Colon (tissue), 2 donors: Measurements from ENCODE around the gene AMBRA1.

ENCODE experiments used
- FAIRE-seq: peaks from 2 replicates; lab custom pipeline; 2012; peaks lifted over from hg19 to GRCh38; lab: Jason Lieb, UNC
- donor health status: control.
- donor health status: control.

The AMBRA1 gene

GRCh38 chr11:46505741-46506482 lies 87.9 kb downstream of the AMBRA1 start:
- no peak for FAIRE-seq

DNA sequence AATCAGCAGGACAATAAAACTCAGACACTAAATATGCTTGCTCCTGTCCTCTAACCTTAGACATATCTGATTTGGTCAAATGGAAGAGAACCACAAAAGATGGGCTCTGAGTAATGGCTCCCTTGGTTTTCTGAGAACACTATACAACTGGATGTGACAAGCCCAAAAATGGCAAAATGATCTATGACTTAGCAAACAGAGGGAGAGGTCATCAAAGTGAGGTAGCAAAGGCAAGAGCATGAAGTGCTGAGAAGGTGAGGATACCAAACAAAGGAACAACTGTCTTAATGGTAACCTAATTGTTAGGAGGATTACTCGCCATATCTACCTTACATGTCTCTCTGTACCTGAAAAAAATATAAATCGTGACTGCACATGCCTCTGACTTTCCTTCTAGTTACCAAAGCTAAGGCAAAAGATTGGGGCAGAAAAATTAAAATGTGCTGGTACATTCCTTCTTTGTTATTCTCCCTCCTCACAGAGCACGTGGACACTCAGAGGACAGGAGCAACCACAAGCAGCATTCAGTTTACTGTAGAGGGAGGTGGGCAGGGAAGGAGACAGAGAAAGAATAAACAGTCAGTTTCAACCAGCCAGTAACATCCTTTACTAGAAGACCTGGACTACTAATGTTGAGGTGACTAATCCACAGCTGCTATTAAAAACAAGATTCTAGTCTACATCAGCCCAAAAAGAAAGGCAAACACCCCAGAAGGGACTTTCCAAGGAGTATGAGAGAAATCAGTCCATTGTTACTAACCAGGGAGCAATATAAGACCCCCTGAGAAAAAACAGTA lies 88.8 kb downstream of the AMBRA1 start:
- FAIRE-seq = no peak

DNA sequence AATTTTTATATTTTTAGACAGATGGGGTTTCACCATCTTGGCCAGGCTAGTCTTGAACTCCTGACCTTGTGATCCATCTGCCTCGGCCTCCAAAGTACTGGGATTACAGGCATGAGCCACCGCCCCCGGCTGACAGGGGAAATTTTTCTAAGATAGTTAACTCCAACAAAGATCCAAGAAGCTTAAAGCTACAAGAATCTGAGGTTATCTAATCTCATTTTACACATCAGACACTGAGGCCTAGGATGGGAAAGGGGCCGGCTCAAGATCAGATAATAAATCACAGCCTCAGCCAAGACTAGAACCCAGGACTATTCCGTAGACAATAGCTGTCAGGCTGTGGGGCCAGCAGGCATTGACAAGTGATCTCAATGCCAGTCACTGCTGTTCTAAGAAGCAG lies 94.0 kb downstream of the AMBRA1 start:
- FAIRE-seq = no peak

- FAIRE-seq = no peak
Observed at GRCh38 chr11:46498968-46499367, 94.9 kb downstream of the AMBRA1 start.

DNA sequence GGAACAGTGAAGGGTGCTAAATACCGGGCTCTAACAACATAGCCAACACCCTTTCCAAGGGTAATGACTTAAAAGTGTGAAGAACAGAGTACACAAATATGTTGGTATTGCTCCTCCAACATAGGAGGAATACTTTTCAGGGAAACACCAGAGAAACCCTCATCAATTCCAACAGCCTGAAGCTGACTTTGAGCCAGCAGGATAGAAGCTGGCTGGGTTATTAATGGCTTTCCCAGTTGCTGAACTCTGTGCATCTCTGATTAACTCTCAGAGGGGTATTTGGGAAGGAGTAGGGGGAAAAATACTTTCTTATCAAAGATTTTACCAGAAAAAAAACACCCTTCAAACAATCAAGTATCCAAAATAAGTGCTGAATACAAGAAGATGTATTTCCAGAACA lies 95.6 kb downstream of the AMBRA1 start:
- no peak for FAIRE-seq

DNA sequence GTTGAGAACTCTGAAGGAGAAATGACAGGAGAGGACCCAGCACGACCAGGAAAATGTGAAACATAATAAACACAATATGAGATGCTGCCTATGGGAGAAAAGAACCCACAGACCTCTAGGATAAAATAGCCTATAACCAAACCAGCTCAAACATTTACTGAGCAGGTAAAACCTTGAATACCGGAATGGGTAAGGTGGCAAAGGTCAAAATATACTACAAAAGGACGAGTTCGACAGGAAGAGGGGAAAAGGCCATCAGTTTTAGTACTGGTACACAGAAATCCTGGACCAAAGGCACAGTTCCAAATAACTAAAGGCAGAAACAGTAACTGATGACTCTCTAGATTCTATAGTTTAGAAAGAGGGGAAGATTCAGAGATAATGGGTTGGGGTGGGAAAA lies 96.3 kb downstream of the AMBRA1 start:
- FAIRE-seq = no peak

GRCh38 chr11:46493791-46494190 lies 100.0 kb downstream of the AMBRA1 start:
- no peak for FAIRE-seq

GRCh38 chr11:46492532-46492931 lies 101.3 kb downstream of the AMBRA1 start:
- no peak for FAIRE-seq

- no peak for FAIRE-seq
Observed at GRCh38 chr11:46491661-46492330, 102.0 kb downstream of the AMBRA1 start.

GRCh38 chr11:46490666-46491065 lies 103.2 kb downstream of the AMBRA1 start:
- FAIRE-seq = no peak

GRCh38 chr11:46489656-46490560 lies 103.9 kb downstream of the AMBRA1 start:
- FAIRE-seq = no peak

DNA sequence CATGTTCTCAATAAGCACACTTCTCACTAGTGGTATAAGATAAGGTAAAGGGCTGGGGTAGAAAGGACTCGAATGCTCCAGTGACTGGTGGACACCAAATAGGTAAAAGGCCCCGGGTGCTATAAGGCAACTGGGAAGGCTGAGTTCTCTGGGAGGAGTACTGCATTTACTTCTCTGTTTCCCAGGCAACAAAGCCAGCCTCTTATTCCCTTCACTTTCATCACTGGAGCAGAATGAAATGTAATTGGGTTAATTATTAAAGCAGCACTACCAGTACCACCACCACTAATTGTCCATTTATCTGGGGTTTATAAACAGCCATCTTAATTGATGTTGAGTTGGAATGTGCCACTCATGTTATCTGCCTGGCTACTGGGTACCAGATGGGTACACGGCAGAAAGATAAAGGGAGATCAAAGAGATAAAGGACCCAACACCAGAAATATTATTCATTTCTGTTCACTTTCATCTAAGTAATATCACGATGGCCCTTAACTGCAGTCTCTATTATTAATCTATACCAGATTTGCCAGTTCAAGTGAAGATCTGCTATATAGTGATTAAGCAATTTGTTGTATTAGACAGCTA lies 107.9 kb downstream of the AMBRA1 start:
- no peak for FAIRE-seq

- FAIRE-seq = no peak
Observed at GRCh38 chr11:46484101-46484500, 109.7 kb downstream of the AMBRA1 start.

GRCh38 chr11:46480909-46481308 lies 112.9 kb downstream of the AMBRA1 start:
- FAIRE-seq = no peak

- FAIRE-seq = no peak
Observed at GRCh38 chr11:46480166-46480726, 113.6 kb downstream of the AMBRA1 start.

GRCh38 chr11:46479601-46480000 lies 114.2 kb downstream of the AMBRA1 start:
- FAIRE-seq = no peak

GRCh38 chr11:46478196-46478595 lies 115.6 kb downstream of the AMBRA1 start:
- FAIRE-seq = no peak

DNA sequence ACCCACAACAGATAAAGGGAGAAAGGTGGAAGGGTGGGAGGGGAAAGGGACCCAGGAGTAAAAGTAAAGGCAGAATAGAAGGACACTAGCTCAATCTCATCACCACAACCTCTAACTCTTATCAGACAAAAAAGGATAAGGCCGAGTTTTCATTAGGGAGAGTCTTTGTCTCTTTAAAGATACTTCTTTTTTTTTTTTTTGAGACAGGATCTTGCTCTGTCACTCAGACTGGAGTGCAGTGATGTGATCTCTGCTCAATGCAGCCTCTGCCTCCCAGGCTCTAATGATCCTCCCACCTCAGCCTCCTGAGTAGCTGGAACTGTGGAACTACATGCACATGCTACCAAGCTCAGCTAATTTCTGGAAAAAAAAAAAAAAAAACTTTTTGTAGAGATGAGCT lies 116.7 kb downstream of the AMBRA1 start:
- no peak for FAIRE-seq

DNA sequence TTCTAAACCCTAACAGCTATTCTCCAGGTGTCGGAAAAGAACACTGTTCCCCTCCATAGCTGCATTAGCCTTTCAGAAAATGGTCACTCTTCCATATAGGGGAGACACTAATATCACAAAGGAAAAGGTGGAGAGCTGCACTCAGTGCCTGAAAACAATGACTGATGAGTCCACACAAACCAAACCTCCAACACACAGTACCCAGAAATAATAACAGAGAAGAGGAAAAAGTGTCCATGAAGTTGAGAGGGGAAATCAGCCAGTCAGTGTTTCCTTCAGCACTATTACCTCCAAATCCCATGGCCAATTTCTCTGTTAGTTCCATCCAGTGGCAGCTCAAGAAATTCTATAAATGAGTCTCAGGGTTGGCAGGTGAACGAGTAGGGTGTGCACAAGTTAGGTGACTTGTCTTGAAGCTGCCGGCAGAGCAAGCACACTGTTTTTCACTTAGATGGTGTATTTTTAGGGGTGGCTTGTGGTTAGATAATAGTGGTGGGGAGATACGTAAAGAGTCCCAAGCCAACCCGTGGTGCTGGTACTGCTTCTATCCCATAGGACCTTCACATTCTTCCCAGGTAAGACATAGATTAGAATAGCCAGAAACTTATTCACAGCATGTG lies 117.8 kb downstream of the AMBRA1 start:
- FAIRE-seq = no peak

- no peak for FAIRE-seq
Observed at GRCh38 chr11:46475051-46475925, 118.5 kb downstream of the AMBRA1 start.
